Measurements from ENCODE around the gene GRAMD1A. TPM values are rescaled to one million over a fixed set of nuclear protein-coding genes. Genes with fewer than 3 reads are reported as not detected.

The GRAMD1A gene
- total RNA-seq, 2 experiments from 2014 or later: 221 to 229 TPM

DNA sequence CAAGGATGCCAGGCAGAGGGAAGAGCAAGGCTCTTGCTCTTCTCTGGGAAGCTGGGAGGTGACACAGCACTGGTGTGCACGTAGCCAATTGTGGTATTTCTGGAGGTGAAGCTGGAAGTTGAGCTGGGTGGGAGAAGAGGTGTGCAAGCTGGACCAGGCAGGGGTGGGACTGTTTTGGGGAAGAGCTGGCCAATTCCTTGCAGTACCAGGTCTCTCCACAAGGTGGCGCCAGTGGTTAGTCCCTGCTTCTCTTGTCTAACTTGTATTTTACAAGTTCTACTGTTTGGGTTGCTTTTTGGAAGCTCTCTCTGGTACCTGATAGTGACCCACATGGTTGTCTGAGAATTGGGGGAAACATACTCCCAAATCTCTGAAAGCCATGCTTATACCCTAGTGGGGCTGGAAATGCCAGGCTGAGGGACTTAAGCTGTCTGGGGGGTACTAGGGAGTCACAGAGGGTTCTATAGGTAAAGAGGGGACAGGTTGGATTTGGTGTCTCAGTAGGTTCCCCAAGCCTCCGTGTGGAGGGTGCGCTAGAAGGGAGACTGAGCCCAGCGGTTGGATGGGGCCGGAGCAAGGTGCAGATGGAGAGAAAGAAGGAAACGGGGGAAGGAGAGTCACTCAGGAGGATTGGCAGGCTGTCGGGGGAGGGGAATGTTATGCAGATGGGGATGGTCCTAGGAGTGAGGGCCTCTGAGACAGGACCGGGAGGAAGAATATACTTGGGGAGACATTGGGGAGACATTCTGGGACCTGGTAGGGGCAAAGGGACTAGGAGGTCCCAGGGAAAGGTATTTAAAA is 44.4 kb downstream of the GRAMD1A start:
- no peaks in the 10 kb centered on the region for H3K9me3 Mint-ChIP-seq
- no peak overlapping the region for H3K27ac Mint-ChIP-seq
- intact Hi-C loops (cut with DNase I, micrococcal nuclease): loop anchor here in 1 of 2 experiments (1.0 kb wide), 1 partner anchor 71 kb away; no protein-coding TSS in a partner anchor
- H3K27me3 Mint-ChIP-seq: peaks cover 20% of the 10 kb centered on the region
- ChIA-PET CTCF (interaction anchor here (0.8 to 1.5 kb wide), 11 partner anchors 13 to 309 kb away, joined by 3 to 7 read pairs (median 4); partner anchors contain the start of gene SCN1B), POLR2A (interaction anchor here (0.9 kb wide), 1 partner anchor 30 kb away, joined by 3 read pairs; no protein-coding TSS in a partner anchor)
- no peaks in the 10 kb centered on the region for H3K9me3 ChIP-seq (ENCODE audit: control insufficient read depth in 1 of 2, insufficient read depth in 1 of 2, low read length in 2 of 2)
- TF ChIP-seq, protein P1, sequence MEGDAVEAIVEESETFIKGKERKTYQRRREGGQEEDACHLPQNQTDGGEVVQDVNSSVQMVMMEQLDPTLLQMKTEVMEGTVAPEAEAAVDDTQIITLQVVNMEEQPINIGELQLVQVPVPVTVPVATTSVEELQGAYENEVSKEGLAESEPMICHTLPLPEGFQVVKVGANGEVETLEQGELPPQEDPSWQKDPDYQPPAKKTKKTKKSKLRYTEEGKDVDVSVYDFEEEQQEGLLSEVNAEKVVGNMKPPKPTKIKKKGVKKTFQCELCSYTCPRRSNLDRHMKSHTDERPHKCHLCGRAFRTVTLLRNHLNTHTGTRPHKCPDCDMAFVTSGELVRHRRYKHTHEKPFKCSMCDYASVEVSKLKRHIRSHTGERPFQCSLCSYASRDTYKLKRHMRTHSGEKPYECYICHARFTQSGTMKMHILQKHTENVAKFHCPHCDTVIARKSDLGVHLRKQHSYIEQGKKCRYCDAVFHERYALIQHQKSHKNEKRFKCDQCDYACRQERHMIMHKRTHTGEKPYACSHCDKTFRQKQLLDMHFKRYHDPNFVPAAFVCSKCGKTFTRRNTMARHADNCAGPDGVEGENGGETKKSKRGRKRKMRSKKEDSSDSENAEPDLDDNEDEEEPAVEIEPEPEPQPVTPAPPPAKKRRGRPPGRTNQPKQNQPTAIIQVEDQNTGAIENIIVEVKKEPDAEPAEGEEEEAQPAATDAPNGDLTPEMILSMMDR (IDR thresholded peaks at IDR 0.05): peak; percentile 98
- H3K27me3 ChIP-seq (ENCODE audit: control insufficient read depth in 1 of 2, insufficient read depth in 2 of 2, low read length in 2 of 2): no peaks in the 10 kb centered on the region
- no peak overlapping the region for H3K27ac ChIP-seq (ENCODE audit: low read depth in 1 of 2, low read length in 2 of 2)
- peak in 13 of 14 experiments; percentile 44 to 76 (median 58) for DNase-seq
- H3K4me3 ChIP-seq (ENCODE audit: low read length): no peak overlapping the region
- H3K36me3 ChIP-seq (ENCODE audit: insufficient read depth, low read length): no peaks in the 10 kb centered on the region
- H3K4me3 Mint-ChIP-seq: peak overlapping the region; percentile 81
- peaks cover 43% of the 10 kb centered on the region for H3K4me1 ChIP-seq (ENCODE audit: insufficient read depth, low read length)
- ATAC-seq (ENCODE audit: poor library complexity): peak; percentile 12
- no peaks in the 10 kb centered on the region for H3K36me3 Mint-ChIP-seq (ENCODE audit: low read depth)
- peaks cover 44% of the 10 kb centered on the region for H3K4me1 Mint-ChIP-seq (ENCODE audit: low read depth)

DNA sequence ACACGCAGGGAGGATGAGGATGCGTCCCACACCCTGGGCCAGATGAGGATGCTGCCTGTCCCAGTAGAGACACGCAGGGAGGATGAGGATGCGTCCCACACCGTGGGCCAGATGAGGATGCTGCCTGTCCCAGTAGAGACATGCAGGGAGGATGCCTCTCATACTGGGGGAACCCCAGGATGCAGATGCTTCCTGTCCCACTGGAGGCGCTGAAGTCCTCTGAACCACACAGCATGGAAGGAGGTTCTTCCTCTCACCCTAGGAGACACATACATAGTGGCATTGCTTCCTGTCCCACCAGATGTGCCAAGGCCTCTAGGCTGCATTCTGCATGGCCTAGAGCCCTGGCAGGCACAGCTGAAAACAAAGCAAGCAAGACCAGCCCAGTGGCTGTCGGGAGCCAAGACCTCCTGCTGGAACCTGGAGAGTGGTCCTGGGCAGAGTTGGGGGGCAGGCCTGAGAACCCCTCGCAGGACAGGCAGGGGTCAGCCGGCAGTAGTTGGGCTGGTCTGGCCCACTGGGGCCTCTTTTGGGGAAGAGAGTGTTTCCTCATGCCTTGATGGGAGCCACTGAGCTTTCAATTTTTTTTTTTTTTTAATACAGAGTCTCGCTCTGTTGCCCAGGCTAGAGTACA is 45.7 kb downstream of the GRAMD1A start:
- peak; percentile 98 for ATAC-seq (ENCODE audit: poor library complexity)
- no peak overlapping the region for H3K27ac Mint-ChIP-seq
- H3K27me3 ChIP-seq (ENCODE audit: control insufficient read depth in 1 of 2, insufficient read depth in 2 of 2, low read length in 2 of 2): no peaks in the 10 kb centered on the region

DNA sequence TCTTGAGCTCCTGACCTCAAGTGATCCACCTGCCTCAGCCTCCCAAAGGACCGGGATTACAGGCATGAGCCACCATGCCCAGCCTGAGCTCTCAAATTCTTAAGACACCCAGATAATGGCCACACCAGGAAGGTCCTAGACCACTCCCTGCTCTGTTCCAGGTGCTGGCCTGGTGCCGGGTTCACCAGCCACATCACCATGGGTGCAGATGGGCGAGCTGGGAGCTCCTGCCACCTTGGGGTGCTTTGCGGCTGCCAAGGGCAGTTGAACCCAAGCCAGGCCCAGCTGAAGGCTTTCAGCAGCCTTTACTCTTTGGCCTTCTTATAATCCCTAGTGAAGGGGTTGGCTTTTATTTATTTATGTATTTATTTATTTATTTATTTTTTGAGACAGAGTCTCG is 46.3 kb downstream of the GRAMD1A start:
- H3K27me3 Mint-ChIP-seq: peaks cover 13% of the 10 kb centered on the region
- POLR2A ChIA-PET: no interaction called here
- ATAC-seq (ENCODE audit: poor library complexity): no peak

More for the DNA sequence above, 45.7 kb downstream of the GRAMD1A start:
- Mint-ChIP-seq H3K4me1 (ENCODE audit: low read depth) (peaks cover 35% of the 10 kb centered on the region), H3K36me3 (ENCODE audit: low read depth) (no peaks in the 10 kb centered on the region), H3K27me3 (peaks cover 13% of the 10 kb centered on the region), H3K4me3 (no peak overlapping the region), H3K9me3 (no peaks in the 10 kb centered on the region)
- peak in 9 of 14 experiments; percentile 16 to 69 (median 43) for DNase-seq
- intact Hi-C loops (cut with DNase I, micrococcal nuclease): no loop called here
- Histone ChIP-seq H3K4me1 (ENCODE audit: insufficient read depth, low read length) (peaks cover 31% of the 10 kb centered on the region), H3K4me3 (ENCODE audit: low read length) (no peak overlapping the region), H3K27ac (ENCODE audit: low read depth in 1 of 2, low read length in 2 of 2) (no peak overlapping the region), H3K9me3 (ENCODE audit: control insufficient read depth in 1 of 2, insufficient read depth in 1 of 2, low read length in 2 of 2) (no peaks in the 10 kb centered on the region), H3K36me3 (ENCODE audit: insufficient read depth, low read length) (no peaks in the 10 kb centered on the region)
- POLR2A ChIA-PET: no interaction called here
- CTCF ChIA-PET: no interaction called here
- TF ChIP-seq, protein P1 (IDR thresholded peaks at IDR 0.05): peak; percentile 19

More for the DNA sequence above, 46.3 kb downstream of the GRAMD1A start:
- intact Hi-C loops (cut with DNase I, micrococcal nuclease): no loop called here
- TF ChIP-seq, protein P1 (IDR thresholded peaks at IDR 0.05): no peak
- Histone ChIP-seq H3K27me3 (ENCODE audit: control insufficient read depth in 1 of 2, insufficient read depth in 2 of 2, low read length in 2 of 2) (no peaks in the 10 kb centered on the region), H3K4me1 (ENCODE audit: insufficient read depth, low read length) (peaks cover 24% of the 10 kb centered on the region), H3K4me3 (ENCODE audit: low read length) (no peak overlapping the region), H3K27ac (ENCODE audit: low read depth in 1 of 2, low read length in 2 of 2) (no peak overlapping the region), H3K36me3 (ENCODE audit: insufficient read depth, low read length) (no peaks in the 10 kb centered on the region), H3K9me3 (ENCODE audit: control insufficient read depth in 1 of 2, insufficient read depth in 1 of 2, low read length in 2 of 2) (no peaks in the 10 kb centered on the region)
- no peaks in the 10 kb centered on the region for H3K36me3 Mint-ChIP-seq (ENCODE audit: low read depth)
- peaks cover 32% of the 10 kb centered on the region for H3K4me1 Mint-ChIP-seq (ENCODE audit: low read depth)
- H3K4me3 Mint-ChIP-seq: no peak overlapping the region
- no peaks in the 10 kb centered on the region for H3K9me3 Mint-ChIP-seq
- CTCF ChIA-PET: no interaction called here
- no peak for DNase-seq
- H3K27ac Mint-ChIP-seq: no peak overlapping the region

Data from CD4-positive, alpha-beta T cell (primary cell).